ENCODE measurements around the gene PEX14.

PEX14 gene

DNA sequence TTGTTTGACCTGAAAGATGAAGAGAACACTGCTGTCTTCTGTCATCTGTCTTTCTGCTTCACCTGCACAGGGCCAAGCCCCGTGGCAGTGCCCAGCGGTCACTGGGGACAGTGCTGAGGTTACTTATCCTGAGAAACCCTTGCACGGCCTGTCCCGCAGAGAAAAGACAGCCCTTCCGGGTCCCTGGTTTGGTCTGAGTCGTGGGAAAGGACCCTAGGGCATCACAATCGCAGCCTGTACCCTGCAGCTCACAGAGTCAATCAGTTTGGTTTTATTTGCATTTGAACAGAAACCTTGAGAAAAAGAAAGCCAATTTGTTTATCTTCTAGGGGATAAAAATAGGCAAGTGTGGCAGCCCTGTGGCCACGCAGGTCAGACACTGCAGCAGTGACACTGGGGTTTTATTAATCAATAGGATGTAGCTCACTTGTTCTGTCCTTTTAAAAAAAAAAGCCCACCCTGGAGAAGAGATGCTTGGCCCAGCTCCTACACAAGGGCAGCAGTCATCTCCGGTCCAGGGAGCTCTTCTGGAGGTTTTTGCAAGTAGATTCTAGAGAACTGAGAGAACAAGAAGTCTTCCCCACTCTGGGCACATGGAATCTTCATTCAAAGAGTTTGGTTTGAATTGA is 120.0 kb downstream of the PEX14 start:
- TF ChIP-seq, protein P1, sequence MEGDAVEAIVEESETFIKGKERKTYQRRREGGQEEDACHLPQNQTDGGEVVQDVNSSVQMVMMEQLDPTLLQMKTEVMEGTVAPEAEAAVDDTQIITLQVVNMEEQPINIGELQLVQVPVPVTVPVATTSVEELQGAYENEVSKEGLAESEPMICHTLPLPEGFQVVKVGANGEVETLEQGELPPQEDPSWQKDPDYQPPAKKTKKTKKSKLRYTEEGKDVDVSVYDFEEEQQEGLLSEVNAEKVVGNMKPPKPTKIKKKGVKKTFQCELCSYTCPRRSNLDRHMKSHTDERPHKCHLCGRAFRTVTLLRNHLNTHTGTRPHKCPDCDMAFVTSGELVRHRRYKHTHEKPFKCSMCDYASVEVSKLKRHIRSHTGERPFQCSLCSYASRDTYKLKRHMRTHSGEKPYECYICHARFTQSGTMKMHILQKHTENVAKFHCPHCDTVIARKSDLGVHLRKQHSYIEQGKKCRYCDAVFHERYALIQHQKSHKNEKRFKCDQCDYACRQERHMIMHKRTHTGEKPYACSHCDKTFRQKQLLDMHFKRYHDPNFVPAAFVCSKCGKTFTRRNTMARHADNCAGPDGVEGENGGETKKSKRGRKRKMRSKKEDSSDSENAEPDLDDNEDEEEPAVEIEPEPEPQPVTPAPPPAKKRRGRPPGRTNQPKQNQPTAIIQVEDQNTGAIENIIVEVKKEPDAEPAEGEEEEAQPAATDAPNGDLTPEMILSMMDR (IDR thresholded peaks at IDR 0.05; ENCODE audit: control extremely low read depth, extremely low read depth, low read depth, missing control alignments) = no peak
- DNase-seq (ENCODE audit: extremely low spot score) = peak; percentile 29
- ChIA-PET CTCF (interaction anchor here (0.7 kb wide), 1 partner anchor 443 kb away, joined by 3 read pairs; no protein-coding TSS in a partner anchor), POLR2A (no interaction called here)

DNA sequence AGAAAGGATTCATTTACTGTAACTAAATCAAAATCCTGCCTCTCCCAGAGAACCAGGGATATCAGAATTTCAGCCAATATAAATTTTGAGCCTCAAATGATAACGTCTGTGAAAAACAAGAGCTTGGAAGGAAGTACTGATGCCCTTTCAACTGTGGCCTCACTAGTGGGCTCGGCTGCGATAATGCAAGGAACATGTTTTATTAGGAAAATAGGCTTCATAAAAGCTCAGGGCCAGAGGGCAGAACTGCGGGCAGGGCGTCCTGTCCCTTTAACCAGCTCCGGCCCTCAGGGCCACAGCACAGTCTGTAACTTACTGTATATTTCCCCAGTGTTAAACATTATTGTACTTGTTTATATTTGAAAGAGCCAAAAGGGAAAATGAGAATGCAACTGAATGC is 122.0 kb downstream of the PEX14 start:
- CTCF ChIA-PET = no interaction called here
- no peak for DNase-seq (ENCODE audit: extremely low spot score)
- TF ChIP-seq, protein P1 (IDR thresholded peaks at IDR 0.05; ENCODE audit: control extremely low read depth, extremely low read depth, low read depth, missing control alignments) = no peak
- POLR2A ChIA-PET = no interaction called here

DNA sequence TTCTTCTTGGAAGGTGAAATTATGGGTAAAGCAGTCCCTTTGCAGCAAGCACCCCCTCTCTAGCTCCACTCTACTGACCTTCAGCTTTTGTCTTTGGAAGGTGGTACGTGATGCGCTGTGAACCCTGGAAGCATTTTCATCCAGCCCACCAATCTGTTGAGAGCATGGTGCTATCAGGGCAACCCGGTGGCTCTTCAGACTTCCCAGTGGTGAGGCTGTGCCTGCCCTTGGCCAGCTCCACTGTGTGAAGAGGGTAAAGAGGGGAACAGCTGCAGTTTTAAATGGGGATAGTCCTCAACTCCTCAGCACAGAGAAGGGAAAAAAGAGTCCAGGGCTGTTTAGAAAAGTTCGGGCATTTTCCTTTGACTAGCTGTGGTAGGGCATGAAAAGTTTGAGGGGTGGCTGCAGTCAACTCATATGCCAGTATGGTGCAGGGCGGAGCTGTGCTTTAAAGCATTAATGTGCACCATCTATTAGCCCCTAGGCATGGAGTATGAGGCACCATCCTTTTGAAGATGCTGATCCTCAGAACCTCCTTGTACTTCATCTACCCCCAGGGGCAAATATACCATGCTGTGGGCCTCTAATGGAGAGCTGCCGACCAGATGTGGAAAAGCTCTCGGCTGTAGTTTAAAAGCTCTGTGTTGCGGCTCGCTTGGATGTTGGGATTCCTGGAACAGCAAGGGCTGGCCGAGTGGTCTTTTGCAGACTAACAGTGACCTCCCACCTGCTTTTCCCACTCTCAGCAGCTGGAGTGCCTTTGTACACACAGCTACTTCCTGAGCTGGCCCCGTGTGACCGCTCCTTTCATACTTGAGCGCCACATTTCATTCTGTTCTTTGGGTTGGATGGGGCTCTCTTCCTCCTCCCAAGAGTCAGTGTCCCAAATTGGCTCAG is 123.0 kb downstream of the PEX14 start:
- ChIA-PET CTCF (interaction anchor here (0.8 to 1.0 kb wide), 2 partner anchors 10 to 12 kb away, joined by 3 read pairs; no protein-coding TSS in a partner anchor), POLR2A (no interaction called here)
- DNase-seq (ENCODE audit: extremely low spot score) = no peak

DNA sequence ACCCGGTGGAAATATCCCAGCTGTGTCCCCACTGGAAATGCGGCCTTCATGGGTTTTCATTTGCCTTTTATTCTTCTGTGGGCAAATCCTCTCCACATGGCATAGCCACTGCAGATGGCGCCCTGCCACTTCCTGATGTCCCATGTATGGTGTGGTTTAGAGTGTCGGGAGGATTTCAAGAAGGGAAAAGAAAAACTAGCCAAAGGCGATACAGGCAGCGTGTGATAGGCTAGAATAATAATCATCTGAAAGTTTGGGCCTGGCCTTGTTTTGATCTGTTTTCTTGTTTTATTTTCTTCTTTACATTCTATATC is 123.6 kb downstream of the PEX14 start:
- CTCF ChIA-PET = interaction anchor here (0.8 to 1.0 kb wide), 2 partner anchors 11 to 12 kb away, joined by 3 read pairs; no protein-coding TSS in a partner anchor
- no peak for DNase-seq (ENCODE audit: extremely low spot score)
- POLR2A ChIA-PET = no interaction called here
- TF ChIP-seq, protein P1 (IDR thresholded peaks at IDR 0.05; ENCODE audit: control extremely low read depth, extremely low read depth, low read depth, missing control alignments) = no peak

More for the DNA sequence above, 123.0 kb downstream of the PEX14 start:
- TF ChIP-seq, protein P1 (IDR thresholded peaks at IDR 0.05; ENCODE audit: control extremely low read depth, extremely low read depth, low read depth, missing control alignments) = no peak

DNA sequence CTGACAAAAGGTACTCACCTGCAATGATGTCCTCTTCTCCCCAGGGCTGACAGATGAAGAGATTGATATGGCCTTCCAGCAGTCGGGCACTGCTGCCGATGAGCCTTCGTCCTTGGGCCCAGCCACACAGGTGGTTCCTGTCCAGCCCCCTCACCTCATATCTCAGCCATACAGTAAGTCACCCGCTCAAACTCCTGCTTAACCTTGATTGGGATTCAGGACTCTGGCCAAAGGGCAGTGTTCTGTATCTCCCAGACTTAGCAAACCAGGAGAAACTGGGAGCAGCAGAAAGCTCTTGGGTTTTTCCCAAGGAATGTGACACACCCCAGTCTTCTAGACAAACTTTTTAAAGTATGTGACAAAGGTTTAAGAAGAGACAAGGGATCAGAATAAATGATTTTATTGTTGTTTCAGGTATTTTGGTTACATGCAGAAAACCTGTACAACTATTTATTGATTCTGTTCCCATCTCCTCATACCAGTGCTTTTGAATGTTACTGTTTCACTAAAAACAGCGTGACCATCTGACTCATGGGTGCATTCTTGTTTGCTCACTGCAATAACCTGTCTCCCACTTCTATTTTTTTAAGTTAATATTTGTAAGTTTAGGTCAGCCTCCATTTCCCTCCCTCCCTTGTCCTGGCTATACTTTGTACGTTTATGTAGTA is 124.6 kb downstream of the PEX14 start:
- CTCF ChIA-PET = no interaction called here
- POLR2A ChIA-PET = no interaction called here
- TF ChIP-seq, protein P1 (IDR thresholded peaks at IDR 0.05; ENCODE audit: control extremely low read depth, extremely low read depth, low read depth, missing control alignments) = no peak
- DNase-seq (ENCODE audit: extremely low spot score) = no peak

DNA sequence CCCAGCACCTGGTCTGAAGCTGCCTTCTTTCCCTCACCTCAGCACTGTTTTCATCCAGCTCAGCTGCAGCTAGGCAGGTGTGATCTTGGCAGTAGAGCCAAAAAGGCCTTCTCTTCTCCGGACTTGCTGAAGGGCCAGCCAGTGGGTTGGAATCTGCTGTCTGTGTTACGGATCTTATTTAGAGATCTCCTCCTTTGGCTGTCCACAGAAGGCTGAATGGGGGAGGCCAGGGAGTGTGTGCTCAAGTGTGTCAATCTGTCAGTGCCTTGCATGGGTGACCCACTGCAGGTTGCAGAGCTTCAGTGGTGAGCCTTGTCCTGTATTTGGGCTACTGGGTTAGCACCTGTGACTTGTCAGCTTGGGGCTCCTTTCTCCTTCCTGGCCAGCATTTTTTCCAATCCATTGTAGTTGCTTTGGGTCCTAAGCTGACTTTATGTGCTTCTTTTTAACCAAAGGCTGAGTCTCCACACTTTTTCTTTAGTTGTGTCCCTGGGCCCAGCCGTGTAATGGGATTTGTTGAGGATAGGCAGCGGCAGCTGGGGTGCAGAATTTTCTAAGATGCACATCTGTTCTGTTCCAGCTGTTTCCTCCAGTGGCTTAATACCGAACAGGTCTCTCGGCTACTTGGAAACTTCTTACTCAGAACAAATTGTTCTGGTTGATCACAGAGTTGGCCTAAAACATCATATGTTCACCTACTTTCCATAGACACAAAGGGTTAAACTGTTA is 126.8 kb downstream of the PEX14 start:
- POLR2A ChIA-PET = no interaction called here
- CTCF ChIA-PET = interaction anchor here (1.8 kb wide), 1 partner anchor 11 kb away, joined by 4 read pairs; no protein-coding TSS in a partner anchor
- no peak for DNase-seq (ENCODE audit: extremely low spot score)
- TF ChIP-seq, protein P1 (IDR thresholded peaks at IDR 0.05; ENCODE audit: control extremely low read depth, extremely low read depth, low read depth, missing control alignments) = no peak

All from GM10248 (cell line).